NCI-H1417 treated with DMSO at 0.1 percent for 48 hours (cell line): ENCODE data around the gene RAB17.

Source experiments
- DNase-seq: peaks from one replicate; lab custom pipeline; 2025; lab: John Stamatoyannopoulos, UW

The RAB17 gene

GRCh38 chr2:237577956-237578870 lies 12.3 kb downstream of the RAB17 start:
- no peak for DNase-seq

- DNase-seq = no peak
These were observed 13.1 kb downstream of the RAB17 start for GRCh38 chr2:237577458-237577857.

- DNase-seq = no peak
These were observed 13.6 kb downstream of the RAB17 start for GRCh38 chr2:237576974-237577373.

- no peak for DNase-seq
These were observed 14.4 kb downstream of the RAB17 start for GRCh38 chr2:237575869-237576862.

- no peak for DNase-seq
These were observed 15.4 kb downstream of the RAB17 start for GRCh38 chr2:237574894-237575868.

- no peak for DNase-seq
These were observed 16.1 kb downstream of the RAB17 start for GRCh38 chr2:237574467-237574866.

- no peak for DNase-seq
These were observed 16.7 kb downstream of the RAB17 start for GRCh38 chr2:237573721-237574415.

GRCh38 chr2:237572742-237573101 lies 17.8 kb downstream of the RAB17 start:
- DNase-seq = no peak

- no peak for DNase-seq
These were observed 18.4 kb downstream of the RAB17 start for GRCh38 chr2:237572021-237572741.

- no peak for DNase-seq
These were observed 19.0 kb downstream of the RAB17 start for GRCh38 chr2:237571551-237571950.

GRCh38 chr2:237570776-237571335 lies 19.7 kb downstream of the RAB17 start:
- DNase-seq = no peak

- no peak for DNase-seq
These were observed 20.6 kb downstream of the RAB17 start for GRCh38 chr2:237569896-237570295.

GRCh38 chr2:237569041-237569440 lies 21.5 kb downstream of the RAB17 start:
- DNase-seq = no peak

- no peak for DNase-seq
These were observed 22.3 kb downstream of the RAB17 start for GRCh38 chr2:237568121-237568660.

- DNase-seq = no peak
These were observed 23.1 kb downstream of the RAB17 start for GRCh38 chr2:237567276-237568029.

- DNase-seq = no peak
These were observed 23.9 kb downstream of the RAB17 start, which contains the start of gene PRLH for GRCh38 chr2:237566401-237567235. Gene PRLH, plus strand, starts transcription at chr2:237566574. Its CDS starts 0 bp downstream, at chr2:237566574.

- DNase-seq = no peak
These were observed 24.6 kb downstream of the RAB17 start for GRCh38 chr2:237565974-237566373.
